ENCODE data around the gene ETV3. TPM values are rescaled to one million over a fixed set of nuclear protein-coding genes. Genes with fewer than 3 reads are reported as not detected.

The ETV3 gene
- total RNA-seq, 1 experiment from 2014 or later, result 36.3 TPM

DNA sequence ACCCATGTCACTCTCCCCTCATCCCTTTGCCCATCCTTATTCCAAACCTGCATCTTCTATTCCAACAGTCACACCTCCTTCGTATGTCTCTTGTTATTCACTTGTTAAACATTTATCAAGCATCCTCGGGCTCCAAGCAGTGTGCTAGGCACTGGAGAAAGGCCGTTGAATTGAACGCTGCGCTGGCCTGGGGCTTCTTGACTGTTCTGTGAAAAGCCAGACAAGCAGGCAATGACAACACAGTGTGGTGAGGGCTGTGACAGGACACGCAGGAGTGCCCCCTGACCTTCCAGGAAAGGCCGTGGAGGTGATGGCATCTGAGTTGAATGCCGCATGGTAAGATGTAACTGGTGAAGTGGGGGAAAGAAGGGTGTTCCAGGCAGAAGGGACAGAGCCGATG lies 19.2 kb downstream of the ETV3 start:
- Histone ChIP-seq H2AK5ac (ENCODE audit: insufficient read length, low read length) (no peak overlapping the region), H3K27ac (ENCODE audit: insufficient read length, low read depth, low read length) (no peak overlapping the region), H3K56ac (ENCODE audit: insufficient read length, low read depth, low read length) (no peak overlapping the region), H2BK120ac (ENCODE audit: low read depth, low read length, poor library complexity, severe bottlenecking) (no peak overlapping the region), H3K9me3 (ENCODE audit: control insufficient read depth, low read depth, low read length) (no peaks in the 10 kb centered on the region), H4K20me1 (ENCODE audit: control insufficient read depth, insufficient read depth, insufficient read length) (no peaks in the 10 kb centered on the region), H2BK12ac (ENCODE audit: insufficient read length, low read depth, low read length) (no peak overlapping the region), H3K14ac (ENCODE audit: insufficient read depth, low read length) (no peak overlapping the region), H4K5ac (ENCODE audit: insufficient read length, low read depth, low read length) (no peak overlapping the region), H3K23me2 (ENCODE audit: insufficient read length, low read depth, low read length, poor library complexity, severe bottlenecking) (no peaks in the 10 kb centered on the region), H3K79me1 (ENCODE audit: insufficient read depth, low read depth, low read length, poor library complexity, severe bottlenecking) (no peaks in the 10 kb centered on the region), H3K18ac (ENCODE audit: insufficient read length, low read depth, low read length) (no peak overlapping the region), H3K4me2 (ENCODE audit: insufficient read depth, insufficient read length, low read length) (no peak overlapping the region), H3K9ac (ENCODE audit: extremely low read depth, insufficient read length, low read length) (no peak overlapping the region), H2BK5ac (ENCODE audit: insufficient read length, low read length) (no peak overlapping the region), H2BK15ac (ENCODE audit: low read depth, low read length) (no peak overlapping the region), H3K79me2 (ENCODE audit: insufficient read depth, low read length) (no peaks in the 10 kb centered on the region), H2BK20ac (ENCODE audit: low read depth, low read length, poor library complexity, severe bottlenecking) (no peak overlapping the region), H4K91ac (ENCODE audit: insufficient read length, low read depth, low read length) (no peak overlapping the region), H3K4ac (ENCODE audit: low read depth, low read length) (no peak overlapping the region), H2AFZ (ENCODE audit: low read length) (no peak overlapping the region), H3K27me3 (ENCODE audit: insufficient read depth, low read length) (no peaks in the 10 kb centered on the region), H3T11ph (ENCODE audit: low read length) (no peak overlapping the region), H3K4me1 (ENCODE audit: insufficient read depth, low read length) (peaks cover 11% of the 10 kb centered on the region; the same call in 1 of the 2 replicates), H3K23ac (ENCODE audit: insufficient read length, low read depth, low read length) (no peak overlapping the region), H4K8ac (replicated peaks; ENCODE audit: insufficient read length, low read depth, low read length) (no peak overlapping the region)
- H3K4me1 Mint-ChIP-seq, result peaks cover 60 to 68% of the 10 kb centered on the region in 2 experiments
- peak; percentile 18 for DNase-seq
- H3K27ac Mint-ChIP-seq, result no peak overlapping the region; a peak in 1 of 7 replicates
- no peaks in the 10 kb centered on the region for H3K9me3 Mint-ChIP-seq
- WGBS (ENCODE audit: extremely low coverage, insufficient read length, low lambda C conversion rate), result no CpG with 5 or more reads among the region's 9 CpGs
- H3K36me3 Mint-ChIP-seq (ENCODE audit: insufficient read depth in 1 of 3, low read depth in 3 of 3), result peaks cover 2 to 12% (median 12%) of the 10 kb centered on the region in 3 experiments; a peak in 6 of 7 replicates
- H3K4me3 Mint-ChIP-seq, result no peak overlapping the region
- H3K27me3 Mint-ChIP-seq (ENCODE audit: low read depth), result no peaks in the 10 kb centered on the region
- TF ChIP-seq, protein P1, sequence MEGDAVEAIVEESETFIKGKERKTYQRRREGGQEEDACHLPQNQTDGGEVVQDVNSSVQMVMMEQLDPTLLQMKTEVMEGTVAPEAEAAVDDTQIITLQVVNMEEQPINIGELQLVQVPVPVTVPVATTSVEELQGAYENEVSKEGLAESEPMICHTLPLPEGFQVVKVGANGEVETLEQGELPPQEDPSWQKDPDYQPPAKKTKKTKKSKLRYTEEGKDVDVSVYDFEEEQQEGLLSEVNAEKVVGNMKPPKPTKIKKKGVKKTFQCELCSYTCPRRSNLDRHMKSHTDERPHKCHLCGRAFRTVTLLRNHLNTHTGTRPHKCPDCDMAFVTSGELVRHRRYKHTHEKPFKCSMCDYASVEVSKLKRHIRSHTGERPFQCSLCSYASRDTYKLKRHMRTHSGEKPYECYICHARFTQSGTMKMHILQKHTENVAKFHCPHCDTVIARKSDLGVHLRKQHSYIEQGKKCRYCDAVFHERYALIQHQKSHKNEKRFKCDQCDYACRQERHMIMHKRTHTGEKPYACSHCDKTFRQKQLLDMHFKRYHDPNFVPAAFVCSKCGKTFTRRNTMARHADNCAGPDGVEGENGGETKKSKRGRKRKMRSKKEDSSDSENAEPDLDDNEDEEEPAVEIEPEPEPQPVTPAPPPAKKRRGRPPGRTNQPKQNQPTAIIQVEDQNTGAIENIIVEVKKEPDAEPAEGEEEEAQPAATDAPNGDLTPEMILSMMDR (conservative IDR thresholded peaks at IDR 0.05), result no peak
